HepG2 (cell line): ENCODE results near the gene ADM. TPM values are rescaled to one million over a fixed set of nuclear protein-coding genes. Genes with fewer than 3 reads are reported as not detected.

Experiments
- BCL6 ChIP-seq: IDR thresholded peaks from 2 replicates; pipeline ENCODE4 v1.6.1; 2016; ENCODE audit warnings: missing genetic modification reagents, missing compliant biosample characterization
- ETV6 ChIP-seq: sonication (generic); formaldehyde crosslinking; conservative IDR thresholded peaks from 2 replicates; pipeline ENCODE4 v1.4.0; 2020; ENCODE audit warnings: missing genetic modification reagents
- FOXO1 ChIP-seq: sonication (generic); formaldehyde crosslinking; IDR thresholded peaks from 2 replicates; pipeline ENCODE4 v1.4.0; 2020; ENCODE audit warnings: missing genetic modification reagents
- GATAD2A ChIP-seq: IDR thresholded peaks from 2 replicates; pipeline ENCODE4 v1.6.1; 2016
- HDAC1 ChIP-seq: sonication (generic); formaldehyde crosslinking; IDR thresholded peaks from 2 replicates; pipeline ENCODE4 v1.5.1; 2020; ENCODE audit warnings: mild to moderate bottlenecking, missing genetic modification reagents
- IRX3 ChIP-seq: sonication (generic); formaldehyde crosslinking; IDR thresholded peaks from 2 replicates; pipeline ENCODE4 v1.8.1; 2023; ENCODE audit warnings: mild to moderate bottlenecking, low read depth, missing genetic modification reagents, borderline replicate concordance
- KDM5B ChIP-seq: sonication (generic); formaldehyde crosslinking; IDR thresholded peaks from 2 replicates; pipeline ENCODE4 v1.4.0; 2020; ENCODE audit warnings: missing genetic modification reagents, mild to moderate bottlenecking, borderline replicate concordance
- KMT2B ChIP-seq: IDR thresholded peaks from 2 replicates; pipeline ENCODE4 v1.6.1; 2016; ENCODE audit warnings: missing genetic modification reagents, missing compliant biosample characterization
- MAZ ChIP-seq, 2 experiments: sonication (generic) in 1 of 2; formaldehyde crosslinking in 1 of 2; IDR thresholded peaks; 2 replicates each; pipeline versions ENCODE4 v1.5.0 to v1.6.1; 2012 to 2020; ENCODE audit warnings: low read depth in 2 of 2, mild to moderate bottlenecking in 2 of 2, borderline replicate concordance in 1 of 2, improper control_type of control experiment in 1 of 2, low read length in 1 of 2, missing genetic modification reagents in 1 of 2, moderate library complexity in 1 of 2
- NFIC ChIP-seq: IDR thresholded peaks from 2 replicates; pipeline ENCODE4 v1.6.1; 2012; ENCODE audit warnings: mild to moderate bottlenecking, low read length, inconsistent platforms
- NFYC ChIP-seq: IDR thresholded peaks from 2 replicates; pipeline ENCODE4 v1.6.1; 2016; ENCODE audit warnings: missing genetic modification reagents, missing compliant biosample characterization
- RCOR2 ChIP-seq: IDR thresholded peaks from 2 replicates; pipeline ENCODE4 v1.6.1; 2016; ENCODE audit warnings: missing biosample characterization, missing genetic modification reagents
- RXRB ChIP-seq: IDR thresholded peaks from 2 replicates; pipeline ENCODE4 v1.6.1; 2016; ENCODE audit warnings: borderline replicate concordance, missing genetic modification reagents, missing compliant biosample characterization
- TEAD3 ChIP-seq: optimal IDR thresholded peaks from 2 replicates; pipeline ENCODE3; 2016; ENCODE audit warnings: borderline replicate concordance
- ZBTB7A ChIP-seq: sonication (generic); formaldehyde crosslinking; IDR thresholded peaks from 2 replicates; pipeline ENCODE4 v1.8.0; 2022; ENCODE audit warnings: mild to moderate bottlenecking, missing genetic modification reagents
- ZEB1 ChIP-seq: IDR thresholded peaks from 2 replicates; pipeline ENCODE4 v1.6.1; 2012; ENCODE audit warnings: mild to moderate bottlenecking, low read depth, inconsistent platforms; ENCODE audit not compliant: insufficient replicate concordance
- ZIK1 ChIP-seq: sonication (generic); formaldehyde crosslinking; IDR thresholded peaks from 2 replicates; pipeline ENCODE4 v1.5.0; 2020; ENCODE audit warnings: mild to moderate bottlenecking, low read depth, missing genetic modification reagents, borderline replicate concordance
- ZMYM2 ChIP-seq: sonication (generic); formaldehyde crosslinking; IDR thresholded peaks from 2 replicates; pipeline ENCODE4 v1.8.0; 2022; ENCODE audit warnings: mild to moderate bottlenecking, missing genetic modification reagents
- ZNF577 ChIP-seq: sonication (generic); formaldehyde crosslinking; IDR thresholded peaks from 2 replicates; pipeline ENCODE4 v1.4.0; 2020; ENCODE audit warnings: mild to moderate bottlenecking, low read depth, missing genetic modification reagents, borderline replicate concordance
- ZNF598 ChIP-seq: sonication (generic); formaldehyde crosslinking; IDR thresholded peaks from 2 replicates; pipeline ENCODE4 v1.5.1; 2020; ENCODE audit warnings: mild to moderate bottlenecking, missing genetic modification reagents, borderline replicate concordance
- ZNF619 ChIP-seq: sonication (generic); formaldehyde crosslinking; IDR thresholded peaks from 2 replicates; pipeline ENCODE4 v1.4.0; 2020; ENCODE audit warnings: mild to moderate bottlenecking, missing genetic modification reagents
- ZNF768 ChIP-seq: sonication (generic); formaldehyde crosslinking; IDR thresholded peaks from 2 replicates; pipeline ENCODE4 v1.4.0; 2020; ENCODE audit warnings: missing genetic modification reagents
- ZNF883 ChIP-seq: sonication (generic); formaldehyde crosslinking; IDR thresholded peaks from 2 replicates; pipeline ENCODE4 v1.5.1; 2020; ENCODE audit warnings: mild to moderate bottlenecking, missing genetic modification reagents; ENCODE audit errors: not compliant biosample characterization
- polyA plus RNA-seq, 8 experiments: library from polyadenylated mRNA; depleted of rRNA in 3 of 8; stranded (reverse) in 7 of 8; unstranded in 1 of 8; fragments of >200 nt; fragmentation: Illumina TruSeq in 4 of 8; extraction: Trizol in 4 of 8; gene quantifications; 2 replicates each; pipeline versions ENCODE4 v1.2.1 to v1.2.3, GENCODE V29; 2011 to 2016; ENCODE audit warnings: low read depth in 4 of 8, missing spikeins in 1 of 8, mixed read lengths in 1 of 8; ENCODE audit not compliant: insufficient read depth in 1 of 8
- total RNA-seq, 5 experiments: library from RNA; depleted of rRNA; stranded (reverse); fragments of >200 nt; fragmentation: Illumina TruSeq; extraction: Trizol; gene quantifications; 2 replicates each; pipeline ENCODE4 v1.2.3, GENCODE V29; 2016; ENCODE audit warnings: low read depth in 1 of 5
- TF ChIP-seq, protein P1 (sequence below): sonication (generic); formaldehyde crosslinking; IDR thresholded peaks from 2 replicates; pipeline ENCODE4 v1.5.0; 2020; ENCODE audit warnings: missing genetic modification reagents
- TF ChIP-seq, protein P2 (sequence below): sonication (generic); formaldehyde crosslinking; conservative IDR thresholded peaks from 2 replicates; pipeline ENCODE4 v1.8.1; 2023; ENCODE audit warnings: missing genetic modification reagents
- TF ChIP-seq, protein P3 (sequence below): conservative IDR thresholded peaks from 2 replicates; pipeline ENCODE4 v1.6.1; 2018; ENCODE audit warnings: missing genetic modification reagents

The ADM gene
- total and polyA plus RNA-seq, 2 of the 13 experiments (the other 11 are each of a cell fraction or from before 2014, with no cell fraction given) = 10.7 to 26.1 TPM

DNA sequence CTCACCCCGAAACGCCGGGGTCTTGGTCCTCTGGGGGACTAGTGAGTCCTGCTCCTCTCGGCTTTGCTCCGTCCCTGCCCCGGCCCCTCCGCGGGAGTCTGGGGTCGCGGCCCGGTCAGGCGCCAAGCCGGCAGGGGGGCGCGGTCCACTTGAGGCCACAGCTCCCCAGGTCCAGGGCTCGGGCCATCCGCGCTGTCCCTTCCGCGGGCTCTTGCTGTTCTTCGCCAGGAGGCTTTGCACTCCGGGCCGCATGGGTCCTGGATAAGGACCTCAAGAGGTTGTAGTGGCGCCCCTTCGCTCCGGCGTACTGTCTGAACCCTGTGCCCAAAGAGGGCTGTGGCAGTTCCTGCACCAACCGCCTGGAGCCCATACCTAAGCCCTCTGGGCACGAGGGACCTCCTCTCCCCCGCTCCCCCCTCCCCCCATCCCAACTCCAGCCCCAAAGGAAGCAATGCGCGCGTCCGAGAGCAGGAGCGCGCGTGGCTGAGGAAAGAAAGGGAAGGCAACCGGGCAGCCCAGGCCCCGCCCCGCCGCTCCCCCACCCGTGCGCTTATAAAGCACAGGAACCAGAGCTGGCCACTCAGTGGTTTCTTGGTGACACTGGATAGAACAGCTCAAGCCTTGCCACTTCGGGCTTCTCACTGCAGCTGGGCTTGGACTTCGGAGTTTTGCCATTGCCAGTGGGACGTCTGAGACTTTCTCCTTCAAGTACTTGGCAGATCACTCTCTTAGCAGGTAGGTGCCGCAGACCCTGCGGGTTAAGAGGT lies at the start of gene ADM (continued):
- TF ChIP-seq, protein P1, sequence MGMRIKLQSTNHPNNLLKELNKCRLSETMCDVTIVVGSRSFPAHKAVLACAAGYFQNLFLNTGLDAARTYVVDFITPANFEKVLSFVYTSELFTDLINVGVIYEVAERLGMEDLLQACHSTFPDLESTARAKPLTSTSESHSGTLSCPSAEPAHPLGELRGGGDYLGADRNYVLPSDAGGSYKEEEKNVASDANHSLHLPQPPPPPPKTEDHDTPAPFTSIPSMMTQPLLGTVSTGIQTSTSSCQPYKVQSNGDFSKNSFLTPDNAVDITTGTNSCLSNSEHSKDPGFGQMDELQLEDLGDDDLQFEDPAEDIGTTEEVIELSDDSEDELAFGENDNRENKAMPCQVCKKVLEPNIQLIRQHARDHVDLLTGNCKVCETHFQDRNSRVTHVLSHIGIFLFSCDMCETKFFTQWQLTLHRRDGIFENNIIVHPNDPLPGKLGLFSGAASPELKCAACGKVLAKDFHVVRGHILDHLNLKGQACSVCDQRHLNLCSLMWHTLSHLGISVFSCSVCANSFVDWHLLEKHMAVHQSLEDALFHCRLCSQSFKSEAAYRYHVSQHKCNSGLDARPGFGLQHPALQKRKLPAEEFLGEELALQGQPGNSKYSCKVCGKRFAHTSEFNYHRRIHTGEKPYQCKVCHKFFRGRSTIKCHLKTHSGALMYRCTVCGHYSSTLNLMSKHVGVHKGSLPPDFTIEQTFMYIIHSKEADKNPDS (CRISPR knock-in tag) = no peak
- TF ChIP-seq KMT2B (CRISPR knock-in tag) (peak; percentile 55), MAZ (IDR thresholded peaks at IDR 0.05; ENCODE audit: borderline replicate concordance, low read depth, low read length) (0 out of 2 replicates have a peak, but pooled peaks have one; percentile 73), MAZ (CRISPR knock-in tag; IDR thresholded peaks at IDR 0.05; ENCODE audit: low read depth) (peak; percentile 33; the same call in 1 of the 2 replicates), ZNF577 (no peak), RXRB (CRISPR knock-in tag) (peak; percentile 76; the same call in 1 of the 2 replicates), ZNF768 (CRISPR knock-in tag) (peak; percentile 83; the same call in 1 of the 2 replicates), ZIK1 (peak; percentile 20; the same call in 1 of the 2 replicates), TEAD3 (CRISPR knock-in tag) (peak; percentile 53), GATAD2A (peak; percentile 52), FOXO1 (CRISPR knock-in tag) (peak; percentile 17; the same call in 1 of the 2 replicates), ZEB1 (peak; percentile 65), ZNF619 (CRISPR knock-in tag) (no peak), RCOR2 (peak; percentile 44; the same call in 1 of the 2 replicates), NFIC (peak; percentile 54; the same call in 1 of the 2 replicates), NFYC (CRISPR knock-in tag) (no peak), ZNF883 (CRISPR knock-in tag) (peak; percentile 30), KDM5B (CRISPR knock-in tag) (peak; percentile 71), ZBTB7A (CRISPR knock-in tag) (peak; percentile 93), ETV6 (CRISPR knock-in tag) (peak; percentile 45; the same call in 1 of the 2 replicates), ZMYM2 (CRISPR knock-in tag) (peak; percentile 70; the same call in 1 of the 2 replicates), BCL6 (CRISPR knock-in tag) (0 out of 2 replicates have a peak, but pooled peaks have one; percentile 43), IRX3 (CRISPR knock-in tag) (no peak), ZNF598 (CRISPR knock-in tag) (no peak), HDAC1 (peak; percentile 80)
- TF ChIP-seq, protein P2, sequence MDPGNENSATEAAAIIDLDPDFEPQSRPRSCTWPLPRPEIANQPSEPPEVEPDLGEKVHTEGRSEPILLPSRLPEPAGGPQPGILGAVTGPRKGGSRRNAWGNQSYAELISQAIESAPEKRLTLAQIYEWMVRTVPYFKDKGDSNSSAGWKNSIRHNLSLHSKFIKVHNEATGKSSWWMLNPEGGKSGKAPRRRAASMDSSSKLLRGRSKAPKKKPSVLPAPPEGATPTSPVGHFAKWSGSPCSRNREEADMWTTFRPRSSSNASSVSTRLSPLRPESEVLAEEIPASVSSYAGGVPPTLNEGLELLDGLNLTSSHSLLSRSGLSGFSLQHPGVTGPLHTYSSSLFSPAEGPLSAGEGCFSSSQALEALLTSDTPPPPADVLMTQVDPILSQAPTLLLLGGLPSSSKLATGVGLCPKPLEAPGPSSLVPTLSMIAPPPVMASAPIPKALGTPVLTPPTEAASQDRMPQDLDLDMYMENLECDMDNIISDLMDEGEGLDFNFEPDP (CRISPR knock-in tag) = 0 out of 2 replicates have a peak, but pooled peaks have one; percentile 47
- TF ChIP-seq, protein P3, sequence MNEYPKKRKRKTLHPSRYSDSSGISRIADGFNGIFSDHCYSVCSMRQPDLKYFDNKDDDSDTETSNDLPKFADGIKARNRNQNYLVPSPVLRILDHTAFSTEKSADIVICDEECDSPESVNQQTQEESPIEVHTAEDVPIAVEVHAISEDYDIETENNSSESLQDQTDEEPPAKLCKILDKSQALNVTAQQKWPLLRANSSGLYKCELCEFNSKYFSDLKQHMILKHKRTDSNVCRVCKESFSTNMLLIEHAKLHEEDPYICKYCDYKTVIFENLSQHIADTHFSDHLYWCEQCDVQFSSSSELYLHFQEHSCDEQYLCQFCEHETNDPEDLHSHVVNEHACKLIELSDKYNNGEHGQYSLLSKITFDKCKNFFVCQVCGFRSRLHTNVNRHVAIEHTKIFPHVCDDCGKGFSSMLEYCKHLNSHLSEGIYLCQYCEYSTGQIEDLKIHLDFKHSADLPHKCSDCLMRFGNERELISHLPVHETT (CRISPR knock-in tag) = peak; percentile 27; the same call in 1 of the 2 replicates
